Sciatic nerve (tissue), 2 donors: ENCODE data around the gene DIPK1C. TPM values are rescaled to one million over a fixed set of nuclear protein-coding genes. Genes with fewer than 3 reads are reported as not detected.

Experiments used
- ATAC-seq: fragments of 200-7000 bp; cut with Tn5 transposase; one replicate; pipeline ENCODE4 v1.9.1; 2020; ENCODE audit warnings: mild to moderate bottlenecking, moderate library complexity
- DNase-seq: peaks from one replicate; pipeline ENCODE4 v3.0.0-alpha.2; 2020; ENCODE audit warnings: low spot score
- intact Hi-C: fragments of 100-400 bp; cut with DNase I; formaldehyde crosslinking; loops from one replicate; pipeline ENCODE4 v1.14.2; 2022
- total RNA-seq: library from RNA; stranded (reverse); fragmentation: NEBNext Ultra II Directional; extraction: Animal tissue kit (Norgen Biotek cat#: 25700); gene quantifications from one replicate; pipeline ENCODE4 v1.2.1, GENCODE V29; 2021
- donor health status: DM: no; HTN: no; CAD: no.
- donor health status: DM: no; HTN: no; CAD: no.

Gene DIPK1C
- total RNA-seq, 1 donor from 2014 or later = 1.4 TPM

GRCh38 chr18:74400813-74401212, 56.3 kb downstream of the DIPK1C start:
- intact Hi-C loops = no loop called here
- no peak for ATAC-seq
- no peak for DNase-seq

DNA sequence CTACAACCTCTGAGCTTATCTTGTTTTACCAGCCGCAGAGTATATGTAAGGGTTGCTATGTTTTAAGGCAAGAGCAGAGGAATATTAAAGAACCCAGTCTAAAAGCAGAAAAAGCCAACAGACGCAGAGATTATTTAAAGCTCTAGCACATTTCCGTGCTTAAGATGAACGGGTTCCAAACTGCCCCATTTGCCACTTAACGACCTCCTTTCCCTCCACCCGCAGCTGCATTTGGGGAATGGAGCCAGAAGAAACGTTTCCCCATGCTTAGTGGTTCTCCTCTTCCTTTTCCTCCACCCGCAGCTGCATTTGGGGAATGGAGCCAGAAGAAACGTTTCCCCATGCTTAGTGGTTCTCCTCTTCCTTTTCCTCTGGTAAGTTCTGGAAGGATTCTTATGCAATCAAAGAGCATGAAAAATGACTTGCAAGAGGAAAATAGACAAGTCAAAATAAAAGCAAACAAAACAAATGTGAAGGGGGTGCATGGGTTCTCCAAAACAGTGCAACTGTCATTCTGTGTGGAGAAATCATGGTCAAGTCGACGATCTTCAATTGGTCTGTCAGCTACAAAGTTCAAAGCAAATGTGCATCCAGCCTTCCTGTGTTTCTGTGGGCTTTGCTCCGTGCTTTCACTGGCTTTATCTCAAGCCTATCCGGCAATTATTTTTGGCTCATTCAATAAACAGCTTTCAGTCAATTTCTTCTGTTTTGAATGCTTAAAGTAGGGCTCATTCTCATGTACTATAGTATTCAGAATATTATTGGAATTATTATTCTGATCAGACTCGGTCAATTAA, 57.8 kb downstream of the DIPK1C start:
- intact Hi-C loops = no loop called here
- DNase-seq = no peak
- ATAC-seq = peak; percentile 68

DNA sequence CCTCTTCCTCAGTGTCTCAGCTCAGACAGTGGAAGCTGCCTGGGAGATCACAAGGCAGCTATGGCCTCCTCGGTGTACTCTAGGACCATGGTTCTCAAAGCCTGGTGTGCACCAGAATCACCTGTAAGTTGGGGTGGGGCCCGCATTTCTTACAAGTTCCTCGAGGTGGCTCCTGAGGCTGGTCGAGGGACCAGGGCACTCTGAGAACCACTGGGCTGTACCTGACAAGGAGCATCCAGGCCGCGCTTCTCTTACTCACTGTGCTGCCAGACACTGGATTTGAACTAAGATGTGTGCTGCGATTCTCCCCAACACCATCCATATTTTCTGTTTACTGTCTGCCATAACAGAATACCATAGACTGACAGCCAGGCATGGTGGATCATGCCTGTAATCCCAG, 59.5 kb downstream of the DIPK1C start:
- intact Hi-C loops = no loop called here
- no peak for ATAC-seq
- no peak for DNase-seq

DNA sequence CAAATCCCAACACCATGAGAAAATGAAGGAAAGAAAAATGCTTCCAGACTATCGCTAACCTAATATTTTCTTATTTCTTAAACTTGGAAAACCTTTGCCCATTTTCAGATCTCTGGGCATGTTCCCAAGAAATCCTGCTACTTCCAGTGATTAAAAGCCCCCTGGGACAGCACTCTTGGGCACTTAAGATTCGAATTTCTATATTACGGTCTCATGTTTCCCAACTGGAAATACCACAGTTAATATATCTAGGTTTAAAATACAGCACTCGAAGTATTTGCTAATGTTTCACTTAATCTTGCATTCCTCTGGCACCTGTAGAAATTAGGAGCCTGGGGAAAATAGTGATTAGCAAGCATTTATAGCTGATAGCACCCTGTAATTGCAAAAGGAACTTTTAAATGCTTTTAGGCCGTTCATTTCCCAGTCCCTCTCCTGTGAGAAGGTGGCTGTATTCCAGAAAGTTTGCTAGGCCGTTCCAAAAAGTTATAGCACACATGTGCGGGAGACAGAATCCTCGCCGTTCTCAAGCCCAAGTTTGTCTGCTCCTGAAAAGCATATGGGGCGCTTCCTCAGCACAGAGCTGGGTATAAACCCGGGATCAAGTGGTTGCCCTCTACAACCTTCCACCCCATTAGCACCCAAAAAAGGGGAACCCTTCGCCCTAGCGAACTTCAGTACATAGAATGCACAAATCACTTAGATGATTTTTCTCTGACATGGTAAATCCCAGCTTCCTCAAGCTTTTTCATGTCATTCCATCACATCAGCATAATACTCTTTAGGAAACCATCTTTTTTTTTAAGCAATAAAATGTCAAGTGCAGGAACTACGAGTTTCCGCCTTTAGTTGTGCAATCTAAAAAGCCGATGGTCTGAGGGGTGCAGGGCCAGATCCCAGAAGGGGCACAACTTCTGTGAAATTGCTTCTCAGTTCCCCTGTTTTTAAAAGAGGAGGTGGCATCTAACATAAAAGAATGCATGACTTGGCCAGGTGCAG, 60.6 kb downstream of the DIPK1C start:
- DNase-seq = no peak
- ATAC-seq = peak; percentile 24
- intact Hi-C loops = no loop called here

GRCh38 chr18:74395648-74396154, 61.4 kb downstream of the DIPK1C start:
- ATAC-seq (peak; percentile 12), DNase-seq (no peak)
- intact Hi-C loops = no loop called here

DNA sequence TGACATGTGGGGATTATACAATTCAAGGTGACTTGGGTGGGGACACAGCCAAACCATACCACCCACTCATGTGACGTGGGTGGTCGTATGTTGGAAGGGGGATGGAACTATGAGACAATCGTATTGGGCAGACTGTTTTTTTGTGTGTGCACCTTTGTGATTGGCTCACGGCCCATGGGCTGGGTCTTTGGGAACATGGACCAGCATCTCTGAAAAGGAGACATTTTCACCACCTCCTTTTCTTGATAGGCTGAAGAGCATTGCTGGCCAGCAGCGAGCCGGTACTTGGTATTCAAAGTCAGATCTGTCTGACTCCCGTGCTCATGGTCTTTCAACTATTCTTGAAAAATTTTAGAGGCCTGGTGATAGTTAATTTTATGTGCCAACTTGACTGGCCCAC, 62.1 kb downstream of the DIPK1C start:
- no peak for DNase-seq
- ATAC-seq = no peak

GRCh38 chr18:74392323-74392722, 64.8 kb downstream of the DIPK1C start:
- DNase-seq (no peak), ATAC-seq (no peak)
- intact Hi-C loops = no loop called here

More for the DNA sequence above, 62.1 kb downstream of the DIPK1C start:
- intact Hi-C loops = no loop called here

DNA sequence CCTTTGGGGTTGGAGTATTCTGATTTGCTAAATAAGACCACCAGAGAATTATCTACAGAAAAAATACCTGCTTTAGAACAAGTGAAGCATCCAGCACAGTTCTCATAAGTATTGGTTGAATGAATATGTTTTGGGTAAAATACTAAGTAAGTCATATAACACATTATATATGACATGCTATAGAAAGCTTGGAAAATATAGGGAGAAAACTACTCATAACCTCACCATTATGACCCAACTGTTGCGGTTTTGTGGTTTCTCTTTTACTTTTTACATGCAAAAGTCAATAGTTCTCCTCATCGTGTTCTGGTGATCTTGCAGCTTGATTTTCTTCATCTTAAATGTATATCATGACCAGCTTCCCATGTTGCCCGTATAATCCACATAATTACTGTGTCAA, 66.2 kb downstream of the DIPK1C start:
- intact Hi-C loops = no loop called here
- no peak for ATAC-seq
- DNase-seq = no peak

DNA sequence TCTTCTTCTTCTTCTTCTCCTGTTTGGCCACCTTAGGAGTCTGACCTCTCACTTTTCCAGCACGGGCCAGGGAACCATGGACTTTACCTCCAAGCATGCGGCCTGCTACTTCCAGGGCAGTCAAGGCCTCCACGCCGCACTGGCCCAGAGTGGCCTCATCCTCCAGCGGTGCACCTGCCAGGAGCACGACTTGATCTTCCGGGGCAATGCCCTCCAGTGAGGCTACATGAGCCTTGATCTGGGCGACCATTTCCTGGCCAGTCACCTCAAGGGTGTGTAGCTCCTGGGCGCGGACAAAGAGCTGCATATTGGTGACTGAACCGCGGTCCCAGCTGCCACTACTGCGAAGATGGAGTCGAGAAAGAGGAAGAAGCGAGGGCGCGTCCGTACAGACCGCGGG, 67.1 kb downstream of the DIPK1C start:
- intact Hi-C loops = no loop called here
- no peak for DNase-seq
- no peak for ATAC-seq

DNA sequence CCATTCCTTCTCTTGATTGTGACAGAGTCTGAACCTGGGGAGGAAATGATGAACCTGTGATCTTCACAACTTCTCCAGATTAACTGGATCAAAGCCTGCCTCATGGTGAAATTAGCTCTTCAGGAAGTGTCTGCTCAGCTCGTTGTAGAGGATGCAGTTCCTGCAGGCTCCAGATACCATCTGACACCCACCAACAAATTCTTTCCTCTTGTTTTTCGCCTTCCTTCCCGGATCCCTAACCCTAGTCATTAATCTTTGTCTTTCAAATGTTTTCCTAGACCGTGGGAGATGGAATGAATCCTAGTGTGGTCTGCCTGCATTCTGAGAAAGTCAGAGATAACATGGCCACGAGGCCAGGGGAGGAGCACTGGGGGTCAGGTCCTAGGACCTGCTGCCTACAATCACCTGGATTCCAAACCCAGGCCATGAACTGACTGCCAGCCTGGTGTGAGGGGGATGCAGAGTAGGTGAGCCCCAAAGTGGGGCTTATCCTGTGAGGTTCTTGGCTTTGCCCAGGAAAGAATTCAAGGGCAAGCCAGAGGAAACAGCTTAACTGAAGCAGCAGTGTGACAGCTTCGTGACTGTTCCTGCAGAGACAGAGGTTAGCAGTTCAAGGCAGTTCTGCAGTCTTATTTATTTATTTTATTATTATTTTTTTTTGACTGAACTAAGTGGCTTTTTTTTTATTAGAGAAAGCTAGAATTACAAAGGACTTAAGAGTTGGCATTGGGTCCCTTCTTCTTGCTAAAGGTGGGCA, 67.8 kb downstream of the DIPK1C start:
- DNase-seq = no peak
- intact Hi-C loops = no loop called here
- no peak for ATAC-seq

DNA sequence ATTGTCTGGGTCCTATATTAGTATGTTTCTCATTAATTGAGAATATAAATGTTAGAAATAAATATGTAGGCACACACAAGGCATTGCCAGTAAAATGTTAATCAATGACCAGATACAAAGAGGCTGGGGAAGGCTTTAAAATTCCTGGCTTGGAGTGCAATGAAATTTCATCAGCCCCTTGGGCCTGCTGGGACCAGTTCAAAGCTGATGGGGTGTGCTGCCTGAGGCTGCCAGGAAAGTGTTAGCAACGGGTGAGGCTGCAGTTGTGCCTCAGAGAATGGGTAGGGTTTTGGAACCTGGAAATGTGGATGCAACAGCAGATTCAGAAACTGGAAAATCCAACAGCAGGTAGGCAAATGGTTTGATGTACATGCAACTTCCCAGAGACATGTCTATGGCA, 68.9 kb downstream of the DIPK1C start:
- intact Hi-C loops = no loop called here
- ATAC-seq (peak; percentile 60), DNase-seq (no peak)

DNA sequence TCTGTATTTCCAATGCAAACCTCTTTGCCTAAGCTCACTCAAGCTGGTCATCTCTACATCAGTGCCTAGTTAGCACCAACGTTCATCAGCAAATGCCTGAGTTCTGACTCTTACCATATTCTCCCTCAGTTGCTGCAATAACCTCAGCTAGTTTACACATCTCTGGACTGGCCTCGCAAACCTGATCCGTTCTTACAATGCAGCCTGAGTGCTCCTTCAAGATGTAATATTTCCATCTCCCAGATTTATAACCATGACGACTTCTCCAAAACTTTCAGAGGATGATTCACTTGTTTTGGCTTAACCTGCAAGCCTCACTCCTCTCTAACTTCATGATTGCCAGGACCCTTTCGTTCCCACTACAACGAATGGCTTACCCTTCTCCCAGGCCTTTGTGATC, 69.7 kb downstream of the DIPK1C start:
- ATAC-seq (peak; percentile 70), DNase-seq (no peak)
- intact Hi-C loops = no loop called here

Other genes with a start within 250 kb of the DIPK1C start
- gene CYB5A, start 165.3 kb downstream of the DIPK1C start, total RNA-seq = 117 TPM
- gene C18orf63, start 141.5 kb downstream of the DIPK1C start, total RNA-seq = not detected
- gene CNDP2, start 39.1 kb upstream of the DIPK1C start, total RNA-seq = 162 TPM
- 0.31 TPM for gene CNDP1, start 77.2 kb upstream of the DIPK1C start, total RNA-seq
- 22.9 TPM for gene ZNF407, start 140.6 kb upstream of the DIPK1C start, total RNA-seq